B cell (primary cell): Measurements from ENCODE around the gene CRTAC1. TPM values are rescaled to one million over a fixed set of nuclear protein-coding genes. Genes with fewer than 3 reads are reported as not detected.

ENCODE experiments used
- ATAC-seq: fragments of 200-7000 bp; cut with Tn5 transposase; one replicate; pipeline ENCODE4 v1.10.0; 2021; ENCODE audit warnings: low read depth, mild to moderate bottlenecking, moderate number of reproducible peaks, moderate library complexity
- CTCF ChIA-PET: fragments of 350-600 bp; sonication (Branson Sonifier 250); formaldehyde crosslinking; loops from one replicate; lab custom pipeline; 2021; ENCODE audit warnings: antibody characterized with exemption, inconsistent platforms; lab: Charles Lee
- POLR2A ChIA-PET: fragments of 350-600 bp; sonication (Branson Sonifier 250); formaldehyde crosslinking; loops from one replicate; lab custom pipeline; 2021; ENCODE audit warnings: antibody characterized with exemption; lab: Charles Lee
- DNase-seq: peaks from one replicate; pipeline ENCODE4 v3.0.0; 2013
- H2AFZ ChIP-seq: 2 replicates; pipeline ENCODE4 v1.6.1; 2012; ENCODE audit warnings: mild to moderate bottlenecking, low read depth, low read length; ENCODE audit not compliant: insufficient read depth, poor library complexity, severe bottlenecking
- H3K27ac ChIP-seq, 2 donors: 1 replicate in 1 of 2; 2 replicates in 1 of 2; pipeline ENCODE4 v1.5.1; 2012 to 2013; ENCODE audit warnings: low read length in 2 of 2, mild to moderate bottlenecking in 2 of 2, moderate library complexity in 1 of 2
- H3K27me3 ChIP-seq, 4 experiments: fragments of 200-600 bp in 1 of 4; sonication (generic) in 1 of 4; replicated peaks in 1 of 4; 1 replicate in 2 of 4; 2 replicates in 2 of 4; pipeline versions ENCODE4 v1.6.1 to v1.7.0; 2013 to 2016; ENCODE audit warnings: low read length in 3 of 4, mild to moderate bottlenecking in 2 of 4, mixed read lengths in 1 of 4, moderate library complexity in 1 of 4; ENCODE audit not compliant: insufficient read depth in 4 of 4, control insufficient read depth in 3 of 4; ENCODE audit errors: control extremely low read depth in 1 of 4
- H3K36me3 ChIP-seq, 2 experiments: replicated peaks in 1 of 2; 1 replicate in 1 of 2; 2 replicates in 1 of 2; pipeline versions ENCODE4 v1.6.1 to v1.7.1; 2013; ENCODE audit warnings: low read length in 1 of 2; ENCODE audit not compliant: insufficient read depth in 2 of 2, control insufficient read depth in 1 of 2; ENCODE audit errors: control extremely low read depth in 1 of 2, extremely low read depth in 1 of 2
- H3K4me1 ChIP-seq, 2 donors: fragments of 200-600 bp in 1 of 2; sonication (generic) in 1 of 2; 1 replicate in 1 of 2; 2 replicates in 1 of 2; pipeline versions ENCODE4 v1.5.1 to v1.6.1; 2013 to 2017; ENCODE audit warnings: low read length in 2 of 2; ENCODE audit not compliant: control insufficient read depth in 2 of 2, insufficient read depth in 2 of 2
- H3K4me2 ChIP-seq: replicated peaks from 2 replicates; pipeline ENCODE3; 2012; ENCODE audit warnings: mild to moderate bottlenecking, low read depth, low read length; ENCODE audit not compliant: poor library complexity, severe bottlenecking
- H3K4me3 ChIP-seq, 5 experiments: fragments of 200-600 bp in 1 of 5; sonication (generic) in 1 of 5; 1 replicate in 3 of 5; 2 replicates in 2 of 5; pipeline versions ENCODE4 v1.5.1 to v1.7.0; 2011 to 2016; ENCODE audit warnings: low read length in 4 of 5, mild to moderate bottlenecking in 4 of 5, low read depth in 2 of 5, control low read depth in 1 of 5, moderate library complexity in 1 of 5; ENCODE audit not compliant: insufficient read depth in 1 of 5; ENCODE audit errors: control extremely low read depth in 1 of 5, extremely low read depth in 1 of 5
- H3K79me2 ChIP-seq: fragments of 200-600 bp; sonication (generic); one replicate; pipeline ENCODE4 v1.6.0; 2016; ENCODE audit warnings: low read length; ENCODE audit not compliant: control insufficient read depth, insufficient read depth
- H3K9ac ChIP-seq: fragments of 200-600 bp; sonication (generic); 2 replicates; pipeline ENCODE4 v1.6.1; 2017; ENCODE audit warnings: mild to moderate bottlenecking, low read length, moderate library complexity
- H3K9me3 ChIP-seq, 3 donors: one replicate each; pipeline versions ENCODE4 v1.6.1 to v1.7.1; 2013; ENCODE audit warnings: low read length in 2 of 3; ENCODE audit not compliant: control insufficient read depth in 2 of 3, insufficient read depth in 1 of 3; ENCODE audit errors: control extremely low read depth in 1 of 3
- H4K20me1 ChIP-seq: 2 replicates; pipeline ENCODE4 v1.6.0; 2012; ENCODE audit warnings: mild to moderate bottlenecking, low read length; ENCODE audit not compliant: insufficient read depth, control insufficient read depth, poor library complexity, severe bottlenecking
- H3K27ac Mint-ChIP-seq: one replicate; pipeline ENCODE4 v1.8.0; 2021; ENCODE audit warnings: mixed read lengths
- H3K27me3 Mint-ChIP-seq: one replicate; pipeline ENCODE4 v1.8.0; 2021; ENCODE audit warnings: mixed read lengths
- H3K4me1 Mint-ChIP-seq: one replicate; pipeline ENCODE4 v1.8.0; 2021; ENCODE audit warnings: mixed read lengths
- H3K4me3 Mint-ChIP-seq: one replicate; pipeline ENCODE4 v1.8.0; 2021; ENCODE audit warnings: mixed read lengths
- H3K9me3 Mint-ChIP-seq: one replicate; pipeline ENCODE4 v1.8.0; 2022; ENCODE audit warnings: mixed read lengths; ENCODE audit not compliant: insufficient read depth
- EZH2 ChIP-seq: IDR thresholded peaks from 2 replicates; pipeline ENCODE4 v1.6.1; 2012; ENCODE audit warnings: borderline replicate concordance, low read depth, mild to moderate bottlenecking, moderate library complexity, low read length; ENCODE audit not compliant: insufficient read depth, poor library complexity, severe bottlenecking
- WGBS: methylation state at CpG from one replicate; pipeline ENCODE4 v1.1.5; 2013; ENCODE audit warnings: missing lambda C conversion rate; ENCODE audit not compliant: insufficient coverage; 5-methylcytosine and 5-hydroxymethylcytosine counted together
- intact Hi-C: fragments of 100-400 bp; cut with micrococcal nuclease; formaldehyde crosslinking; loops from one replicate; pipeline ENCODE4 v1.10.0; 2022
- polyA plus RNA-seq: library from polyadenylated mRNA; depleted of rRNA; stranded (reverse); fragments of >200 nt; gene quantifications from 2 replicates; pipeline ENCODE4 v1.2.3, GENCODE V29; 2012
- total RNA-seq, 2 donors: library from RNA; stranded (reverse); fragments of 120-200 nt in 1 of 2; gene quantifications; 1 replicate in 1 of 2; 2 replicates in 1 of 2; pipeline versions ENCODE4 v1.2.3 to v1.2.4, GENCODE V29; 2013 to 2022
- TF ChIP-seq, protein P1 (sequence below): fragments of 200-600 bp; IDR thresholded peaks from one replicate; pipeline ENCODE4 v1.8.0; 2022; ENCODE audit warnings: antibody characterized with exemption, mild to moderate bottlenecking

The CRTAC1 gene
- total and polyA plus RNA-seq, 2 donors (not counting 1 experiment from before 2014, with no cell fraction given): not detected

DNA sequence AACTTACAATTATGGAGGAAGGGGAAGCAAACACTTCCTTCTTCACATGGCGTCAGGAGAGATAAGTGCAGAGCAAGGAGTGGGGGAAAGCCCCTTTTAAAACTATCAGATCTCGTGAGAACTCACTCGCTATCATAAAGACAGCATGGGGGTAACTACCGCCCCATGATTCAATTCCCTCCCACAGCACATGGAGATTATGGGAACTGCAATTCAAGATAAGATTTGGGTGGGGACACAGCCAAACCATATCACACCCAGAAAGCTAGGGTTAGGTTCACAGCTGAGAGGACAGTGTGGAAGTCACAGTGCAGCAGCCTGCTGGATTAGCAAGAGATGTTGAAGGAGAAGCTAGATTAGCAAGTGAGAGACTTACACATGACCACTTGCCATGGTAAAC is 81.6 kb downstream of the CRTAC1 start:
- Histone ChIP-seq H3K27me3 (peaks cover 0 to 4% (median 1%) of the 10 kb centered on the region in 4 experiments), H4K20me1 (no peaks in the 10 kb centered on the region), H3K9ac (no peak overlapping the region), H3K9me3 (peaks cover 0 to 17% (median 0%) of the 10 kb centered on the region in 3 donors), H2AFZ (no peak overlapping the region), H3K36me3 (no peaks in the 10 kb centered on the region), H3K4me2 (no peak overlapping the region), H3K4me3 (no peak overlapping the region), H3K79me2 (no peaks in the 10 kb centered on the region), H3K27ac (no peak overlapping the region), H3K4me1 (no peaks in the 10 kb centered on the region)
- TF ChIP-seq, protein P1, sequence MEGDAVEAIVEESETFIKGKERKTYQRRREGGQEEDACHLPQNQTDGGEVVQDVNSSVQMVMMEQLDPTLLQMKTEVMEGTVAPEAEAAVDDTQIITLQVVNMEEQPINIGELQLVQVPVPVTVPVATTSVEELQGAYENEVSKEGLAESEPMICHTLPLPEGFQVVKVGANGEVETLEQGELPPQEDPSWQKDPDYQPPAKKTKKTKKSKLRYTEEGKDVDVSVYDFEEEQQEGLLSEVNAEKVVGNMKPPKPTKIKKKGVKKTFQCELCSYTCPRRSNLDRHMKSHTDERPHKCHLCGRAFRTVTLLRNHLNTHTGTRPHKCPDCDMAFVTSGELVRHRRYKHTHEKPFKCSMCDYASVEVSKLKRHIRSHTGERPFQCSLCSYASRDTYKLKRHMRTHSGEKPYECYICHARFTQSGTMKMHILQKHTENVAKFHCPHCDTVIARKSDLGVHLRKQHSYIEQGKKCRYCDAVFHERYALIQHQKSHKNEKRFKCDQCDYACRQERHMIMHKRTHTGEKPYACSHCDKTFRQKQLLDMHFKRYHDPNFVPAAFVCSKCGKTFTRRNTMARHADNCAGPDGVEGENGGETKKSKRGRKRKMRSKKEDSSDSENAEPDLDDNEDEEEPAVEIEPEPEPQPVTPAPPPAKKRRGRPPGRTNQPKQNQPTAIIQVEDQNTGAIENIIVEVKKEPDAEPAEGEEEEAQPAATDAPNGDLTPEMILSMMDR: no peak
- TF ChIP-seq EZH2: no peak
- CTCF ChIA-PET: no interaction called here
- intact Hi-C loops: no loop called here
- WGBS: no CpG with 5 or more reads among the region's 4 CpGs
- Mint-ChIP-seq H3K27ac (no peak overlapping the region), H3K4me3 (no peak overlapping the region), H3K4me1 (no peaks in the 10 kb centered on the region), H3K9me3 (peaks cover 7% of the 10 kb centered on the region), H3K27me3 (peaks cover 23% of the 10 kb centered on the region)
- POLR2A ChIA-PET: no interaction called here
- ATAC-seq (no peak), DNase-seq (no peak)

DNA sequence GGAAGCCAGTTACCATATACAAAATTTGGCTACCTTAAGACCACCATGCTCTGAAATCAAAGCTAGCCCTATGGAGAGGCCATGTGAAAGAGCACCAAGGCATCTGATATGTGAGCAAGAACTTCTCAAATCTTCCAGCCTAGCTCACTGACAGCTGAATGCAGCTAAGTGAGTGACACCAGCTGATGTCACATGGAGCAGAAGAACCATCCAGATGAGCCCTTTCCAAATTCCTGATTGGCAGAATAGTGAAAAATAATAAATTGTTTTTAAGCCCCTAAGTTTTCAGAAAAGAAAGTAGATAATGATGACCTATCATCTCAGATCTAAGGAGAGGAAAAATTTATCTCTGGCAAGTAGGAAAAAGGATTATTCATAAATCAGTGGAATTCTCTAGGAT is 85.6 kb downstream of the CRTAC1 start:
- Histone ChIP-seq H3K4me1 (no peaks in the 10 kb centered on the region), H3K9ac (no peak overlapping the region), H3K36me3 (no peaks in the 10 kb centered on the region), H3K4me2 (no peak overlapping the region), H2AFZ (no peak overlapping the region), H3K4me3 (no peak overlapping the region), H3K27me3 (peaks cover 0 to 5% (median 1%) of the 10 kb centered on the region in 4 experiments), H3K27ac (no peak overlapping the region), H4K20me1 (no peaks in the 10 kb centered on the region), H3K79me2 (no peaks in the 10 kb centered on the region), H3K9me3 (peaks cover 0 to 17% (median 0%) of the 10 kb centered on the region in 3 donors)
- DNase-seq: no peak
- Mint-ChIP-seq H3K27me3 (peaks cover 27% of the 10 kb centered on the region), H3K27ac (no peak overlapping the region), H3K9me3 (peaks cover 7% of the 10 kb centered on the region), H3K4me3 (no peak overlapping the region), H3K4me1 (no peaks in the 10 kb centered on the region)
- POLR2A ChIA-PET: no interaction called here
- no peak for ATAC-seq
- CTCF ChIA-PET: no interaction called here
- intact Hi-C loops: no loop called here
- TF ChIP-seq, protein P1: no peak
- no peak for TF ChIP-seq EZH2
